ENCODE data around the gene ZNF146.
"Not testable (repeated sequence)": the region's sequence is repeated elsewhere in the genome, so short reads cannot be mapped to it uniquely, and the experiment has no call there.

ZNF146 gene

GRCh38 chr19:36214386-36215275 lies at the start of gene ZNF146, which contains the start of gene ZNF565:
Gene ZNF146, plus strand, starts transcription at chr19:36215106. Its CDS starts 21,335 bp downstream, at chr19:36236441.
Gene ZNF565, minus strand, starts transcription at chr19:36214665. Its CDS starts 12,680 bp downstream, at chr19:36201985.
- peak; percentile 100 for DNase-seq

DNA sequence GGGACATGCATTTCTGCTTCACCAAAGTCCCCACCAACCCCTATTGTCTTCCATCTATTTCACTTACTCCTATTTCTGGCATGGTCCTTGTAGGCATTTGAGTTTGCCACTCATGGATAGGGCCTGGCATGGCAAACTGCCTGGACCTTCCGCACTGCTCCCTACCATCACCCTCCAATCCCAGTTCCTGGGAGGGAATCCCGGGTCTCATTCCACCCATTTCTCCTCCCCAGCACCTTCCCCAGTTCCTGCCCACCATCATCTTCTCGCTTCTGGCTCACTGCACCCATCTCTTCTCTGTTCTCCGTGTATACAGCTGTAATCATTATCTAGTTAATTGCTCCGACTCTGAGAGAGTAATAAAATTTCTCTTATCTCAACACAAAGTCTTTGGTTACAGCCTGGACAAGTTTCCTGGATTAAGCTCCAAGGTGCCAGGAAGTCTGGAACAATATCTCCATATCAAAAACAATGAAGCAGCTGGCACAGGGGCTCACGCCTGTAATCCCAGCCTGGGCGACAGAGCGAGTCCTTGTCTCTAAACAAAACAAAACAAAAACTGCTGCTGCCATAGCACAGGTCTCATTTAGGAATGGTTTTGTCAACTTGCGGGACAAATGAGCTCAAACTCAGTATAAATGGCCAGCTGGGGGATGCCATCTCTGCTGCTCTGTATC lies 45.7 kb upstream of the ZNF146 start:
- peak; percentile 77 for DNase-seq

DNA sequence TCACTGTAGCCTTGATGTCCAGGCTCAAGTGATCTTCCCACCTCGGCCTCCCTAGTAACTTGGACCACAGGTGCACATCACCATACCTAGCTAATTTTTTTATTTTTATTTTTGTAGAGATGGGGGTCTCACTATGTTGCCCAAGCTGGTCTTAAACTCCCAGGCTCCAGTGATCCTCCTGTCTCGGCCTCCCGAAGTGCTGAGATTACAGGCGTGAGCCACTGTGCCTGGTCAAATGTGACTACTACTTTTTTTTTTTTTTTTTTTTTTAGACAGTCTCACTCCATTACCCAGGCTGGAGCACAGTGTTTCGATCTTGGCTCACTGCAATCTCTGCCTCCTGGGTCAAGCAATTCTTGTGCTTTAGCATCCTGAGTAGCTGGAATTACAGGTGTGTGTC lies 42.1 kb upstream of the ZNF146 start:
- no peak for DNase-seq

DNA sequence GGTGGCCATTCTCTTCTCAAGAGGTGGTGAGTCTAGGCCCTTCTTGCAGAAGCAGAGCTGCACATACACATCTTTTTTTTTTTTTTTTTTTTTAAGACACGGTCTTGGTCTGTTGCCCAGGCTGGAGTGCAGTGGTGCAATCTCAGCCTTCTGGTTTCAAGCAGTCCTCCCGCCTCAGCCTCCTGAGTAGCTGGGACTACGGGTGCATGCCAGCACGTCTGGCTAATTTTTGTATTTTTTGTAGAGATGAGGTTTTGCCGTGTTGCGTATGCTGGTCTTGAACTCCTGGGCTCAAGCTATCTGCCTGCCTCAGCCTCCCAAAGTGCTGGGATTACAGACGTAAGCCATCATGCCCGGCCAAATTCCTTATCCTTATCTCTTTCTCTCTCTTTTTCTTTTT lies 41.1 kb upstream of the ZNF146 start:
- DNase-seq: not testable (repeated sequence)

- DNase-seq: not testable (repeated sequence)
Measured at GRCh38 chr19:36179077-36179476, 35.8 kb upstream of the ZNF146 start.

DNA sequence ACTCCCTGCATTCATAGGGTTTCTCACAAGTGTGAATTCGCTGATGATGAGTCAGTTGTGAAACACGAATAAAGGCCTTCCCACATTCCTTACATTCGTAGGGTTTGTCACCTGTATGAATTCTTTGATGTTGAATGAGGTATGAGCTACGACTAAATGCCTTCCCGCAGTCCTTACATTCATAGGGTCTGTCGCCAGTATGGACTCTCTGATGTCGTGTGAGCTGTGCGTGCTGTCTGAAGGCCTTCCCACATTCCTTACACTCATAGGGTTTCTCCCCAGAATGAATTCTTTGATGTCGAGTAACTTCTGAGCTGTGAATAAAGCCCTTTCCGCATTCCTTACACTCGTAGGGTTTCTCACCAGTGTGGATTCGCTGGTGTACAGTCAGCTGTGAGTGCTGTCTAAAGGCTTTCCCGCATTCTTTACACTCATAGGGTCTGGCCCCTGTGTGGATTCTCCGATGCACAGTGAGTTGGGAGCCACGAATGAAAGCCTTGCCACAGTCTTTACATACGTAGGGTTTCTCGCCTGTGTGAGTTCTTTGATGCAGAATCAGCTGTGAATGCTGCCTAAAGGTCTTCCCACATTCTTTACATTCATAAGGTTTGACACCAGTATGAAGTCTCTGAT lies 32.2 kb upstream of the ZNF146 start:
- DNase-seq: no peak

DNA sequence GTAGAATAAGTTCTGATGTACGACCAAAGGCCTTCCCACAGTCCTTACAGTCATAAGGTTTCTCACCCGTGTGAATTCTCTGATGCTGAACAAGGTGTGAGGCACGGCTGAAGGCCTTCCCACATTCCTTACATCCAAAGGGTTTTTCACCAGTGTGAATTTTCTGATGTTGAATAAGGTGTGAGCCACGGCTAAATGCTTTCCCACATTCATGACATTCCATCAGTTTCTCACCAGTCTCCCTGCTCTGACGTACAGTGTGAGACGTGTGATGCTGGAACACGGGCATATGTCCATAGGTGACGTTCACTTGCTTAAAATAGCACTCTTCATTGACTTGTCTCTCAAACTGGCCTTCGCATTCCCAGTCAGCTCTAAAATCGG lies 31.7 kb upstream of the ZNF146 start:
- DNase-seq: no peak

DNA sequence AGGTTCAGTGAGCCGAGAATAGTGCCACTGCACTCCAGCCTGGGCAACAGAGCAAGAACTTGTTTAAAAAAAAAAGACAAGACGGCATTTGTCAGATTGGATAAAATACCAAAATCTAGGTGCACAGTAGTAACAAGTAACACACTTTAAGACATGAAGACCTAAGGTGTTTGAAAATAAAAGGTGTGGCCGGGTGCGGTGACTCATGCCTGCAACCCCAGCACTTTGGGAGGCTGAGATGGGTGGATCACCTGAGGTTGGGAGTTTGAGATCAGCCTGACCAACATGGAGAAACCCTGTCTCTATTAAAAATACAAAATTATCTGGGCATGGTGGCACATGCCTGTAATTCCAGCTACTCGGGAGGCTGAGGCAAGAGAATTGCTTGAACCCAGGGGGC lies 28.2 kb upstream of the ZNF146 start:
- DNase-seq: not testable (repeated sequence)

GRCh38 chr19:36196249-36196648 lies 18.7 kb upstream of the ZNF146 start:
- no peak for DNase-seq

- no peak for DNase-seq
Measured at GRCh38 chr19:36198119-36198518, 16.8 kb upstream of the ZNF146 start.

- no peak for DNase-seq
Measured at GRCh38 chr19:36201684-36202083, 13.2 kb upstream of the ZNF146 start.

DNA sequence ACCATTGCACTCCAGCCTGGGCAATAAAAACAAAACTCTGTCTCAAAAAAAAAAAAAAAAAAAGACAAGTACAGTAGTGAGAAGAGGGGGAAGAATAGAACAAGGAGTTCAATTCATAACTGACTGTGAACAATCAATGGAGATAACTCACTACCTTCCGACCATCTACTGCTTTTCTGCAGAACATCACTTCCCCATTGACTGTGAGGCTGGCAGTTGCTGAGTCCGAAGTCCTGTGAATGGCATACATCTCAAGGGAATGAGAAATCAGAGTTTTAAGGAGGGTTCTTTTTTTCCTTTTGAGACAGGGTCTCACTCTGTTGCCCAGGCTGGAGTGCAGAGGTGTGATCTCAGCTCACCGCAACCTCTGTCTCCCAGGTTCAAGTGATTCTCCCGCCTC lies 11.6 kb upstream of the ZNF146 start:
- DNase-seq: no peak

DNA sequence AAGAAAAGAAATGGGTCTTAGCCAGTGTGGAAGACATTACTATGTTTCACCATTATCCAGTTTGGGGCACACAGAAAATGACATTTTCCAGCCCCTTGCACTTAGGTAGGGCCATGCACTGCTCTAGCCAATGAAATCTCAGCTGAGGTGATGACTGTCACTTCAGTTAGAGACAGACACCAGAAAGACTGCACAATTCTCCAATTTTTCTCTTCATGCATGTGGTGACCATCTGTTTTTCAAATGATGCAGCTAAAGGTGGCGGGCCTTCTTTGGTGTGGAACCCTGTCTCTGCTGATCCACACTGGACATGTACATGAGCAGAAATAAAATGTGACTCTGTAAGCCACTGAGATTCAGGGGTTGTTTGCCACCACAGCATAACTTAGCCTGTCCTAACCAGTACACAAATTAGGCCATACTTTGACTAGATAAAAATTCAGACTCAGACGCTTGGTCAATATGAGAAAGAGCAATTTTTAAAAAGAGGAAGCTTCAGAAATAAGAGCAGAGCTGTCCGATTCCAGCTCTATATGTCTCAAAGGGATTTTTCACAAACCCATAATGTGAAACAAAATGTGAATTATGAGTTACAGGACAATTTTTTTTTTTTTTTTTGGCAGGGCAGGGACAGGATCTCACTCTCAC lies 7.2 kb upstream of the ZNF146 start:
- no peak for DNase-seq

- no peak for DNase-seq
Measured at GRCh38 chr19:36209372-36209771, 5.5 kb upstream of the ZNF146 start.

DNA sequence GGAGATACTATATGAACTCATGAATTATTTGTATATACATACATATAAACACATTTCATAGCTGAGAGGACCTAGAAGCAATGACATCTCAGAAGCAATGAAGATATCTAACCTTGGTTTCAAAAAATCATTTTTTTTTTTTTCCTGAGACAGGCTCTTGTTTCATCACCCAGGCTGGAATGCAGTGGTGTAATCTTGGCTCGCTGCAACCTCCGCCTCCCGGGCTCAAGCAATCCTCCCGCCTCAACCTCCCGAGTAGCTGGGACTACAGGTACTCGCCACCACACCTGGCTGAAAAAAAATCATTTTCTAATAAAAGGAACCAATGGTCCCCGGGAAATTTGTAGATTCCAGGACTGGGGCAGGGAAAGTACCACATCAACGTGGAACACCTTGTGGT lies 4.4 kb upstream of the ZNF146 start:
- DNase-seq: no peak

- DNase-seq: no peak
Measured at GRCh38 chr19:36212895-36213294, 2.0 kb upstream of the ZNF146 start.

GRCh38 chr19:36215276-36216123 lies 594 bp downstream of the ZNF146 start:
- peak; percentile 9 for DNase-seq

DNA sequence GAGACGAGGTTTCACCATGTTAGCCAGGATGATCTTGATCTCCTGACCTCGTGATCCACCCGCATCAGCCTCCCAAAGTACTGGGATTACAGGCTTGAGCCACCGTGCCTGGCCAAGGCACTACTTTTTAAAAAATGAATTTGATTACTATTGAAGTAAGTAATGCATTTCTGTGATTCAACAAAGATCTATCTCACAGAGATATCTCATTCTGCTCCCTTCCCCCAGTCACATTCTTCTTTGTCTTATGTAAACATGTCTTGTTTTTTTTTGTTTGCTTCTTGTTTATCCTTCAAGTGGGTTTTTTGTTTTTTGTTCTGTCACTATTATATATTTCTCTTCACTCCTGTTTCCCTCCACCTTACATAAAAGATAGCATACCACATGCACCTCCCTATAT lies 6.6 kb downstream of the ZNF146 start:
- no peak for DNase-seq

DNA sequence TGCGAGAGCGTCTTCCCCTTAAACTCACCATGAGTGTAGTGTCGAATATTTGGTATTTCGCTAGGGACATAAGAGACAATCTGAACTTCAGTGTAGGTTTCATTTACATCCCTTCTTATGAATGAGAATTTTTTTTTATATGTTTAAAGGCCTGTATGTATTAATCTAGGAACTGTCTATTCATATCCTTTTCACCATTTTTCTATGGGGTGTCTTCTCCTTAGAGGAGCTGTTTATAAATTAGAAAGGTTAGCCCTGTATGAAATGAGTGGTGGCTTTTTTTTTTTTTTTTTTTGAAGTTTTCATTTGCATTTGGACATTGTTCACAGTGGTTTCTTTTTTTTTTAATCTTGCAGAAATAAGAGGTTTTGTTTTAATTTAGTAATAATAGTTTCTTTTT lies 7.6 kb downstream of the ZNF146 start:
- no peak for DNase-seq

- DNase-seq: no peak
Measured at GRCh38 chr19:36225219-36225892, 10.4 kb downstream of the ZNF146 start.

GRCh38 chr19:36233626-36234025 lies 18.7 kb downstream of the ZNF146 start:
- DNase-seq: not testable (repeated sequence)

All from NCI-H345 (cell line).